Keratinocyte (primary cell): Measurements from ENCODE around the gene F7. TPM values are rescaled to one million over a fixed set of nuclear protein-coding genes. Genes with fewer than 3 reads are reported as not detected.

Experiments
- DNase-seq: peaks from one replicate; pipeline ENCODE4 v3.0.0-alpha.2; 2011; ENCODE audit warnings: low read depth, missing footprints, low spot score
- FAIRE-seq: peaks from 2 replicates; lab custom pipeline; 2011; peaks lifted over from hg19 to GRCh38; lab: Jason Lieb, UNC
- H2AFZ ChIP-seq: 2 replicates; pipeline ENCODE4 v1.6.0; 2012; ENCODE audit warnings: low read length, control low read depth, inconsistent platforms; ENCODE audit not compliant: control insufficient read depth
- H3K27ac ChIP-seq: 2 replicates; pipeline ENCODE4 v1.5.1; 2011; ENCODE audit warnings: low read length; ENCODE audit not compliant: control insufficient read depth, insufficient read depth
- H3K27me3 ChIP-seq: 3 replicates; pipeline ENCODE4 v1.6.0; 2011; ENCODE audit warnings: low read length; ENCODE audit not compliant: control insufficient read depth, insufficient read depth; ENCODE audit errors: extremely low read depth
- H3K36me3 ChIP-seq, 2 experiments: 2 replicates in 1 of 2; 3 replicates in 1 of 2; pipeline ENCODE4 v1.5.1; 2011; ENCODE audit warnings: low read length in 2 of 2, mild to moderate bottlenecking in 1 of 2; ENCODE audit not compliant: control insufficient read depth in 2 of 2, insufficient read depth in 2 of 2; ENCODE audit errors: extremely low read depth in 1 of 2
- H3K4me1 ChIP-seq: 3 replicates; pipeline ENCODE4 v1.5.1; 2011; ENCODE audit warnings: low read length; ENCODE audit not compliant: control insufficient read depth, insufficient read depth; ENCODE audit errors: extremely low read depth
- H3K4me2 ChIP-seq: 3 replicates; pipeline ENCODE4 v1.6.0; 2011; ENCODE audit warnings: low read depth, low read length; ENCODE audit not compliant: control insufficient read depth, insufficient read depth; ENCODE audit errors: extremely low read depth
- H3K4me3 ChIP-seq, 3 experiments: fragments of 200-600 bp in 1 of 3; sonication (generic) in 1 of 3; 2 replicates in 2 of 3; 3 replicates in 1 of 3; pipeline ENCODE4 v1.5.1; 2011 to 2016; ENCODE audit warnings: low read length in 3 of 3, mild to moderate bottlenecking in 3 of 3, control low read depth in 2 of 3, inconsistent platforms in 1 of 3, low read depth in 1 of 3, mixed read lengths in 1 of 3, mixed run types in 1 of 3, moderate library complexity in 1 of 3; ENCODE audit not compliant: control insufficient read depth in 2 of 3, insufficient read depth in 2 of 3; ENCODE audit errors: extremely low read depth in 1 of 3
- H3K79me2 ChIP-seq: 2 replicates; pipeline ENCODE4 v1.6.0; 2012; ENCODE audit warnings: low read length; ENCODE audit not compliant: control insufficient read depth, insufficient read depth
- H3K9ac ChIP-seq: 3 replicates; pipeline ENCODE4 v1.6.0; 2011; ENCODE audit warnings: low read length; ENCODE audit not compliant: control insufficient read depth, insufficient read depth; ENCODE audit errors: extremely low read depth
- H3K9me1 ChIP-seq: 3 replicates; pipeline ENCODE4 v1.6.0; 2011; ENCODE audit warnings: low read length; ENCODE audit not compliant: control insufficient read depth, insufficient read depth; ENCODE audit errors: extremely low read depth
- H3K9me3 ChIP-seq: 2 replicates; pipeline ENCODE4 v1.5.1; 2012; ENCODE audit warnings: low read depth, low read length; ENCODE audit not compliant: control insufficient read depth
- H4K20me1 ChIP-seq: 3 replicates; pipeline ENCODE4 v1.6.0; 2011; ENCODE audit warnings: low read length; ENCODE audit not compliant: control insufficient read depth, insufficient read depth; ENCODE audit errors: extremely low read depth
- EZH2 ChIP-seq: IDR thresholded peaks from one replicate; pipeline ENCODE4 v1.6.1; 2012; ENCODE audit warnings: inconsistent platforms, mild to moderate bottlenecking, low read length, moderate library complexity
- dilution Hi-C: fragments of 300-500 bp; cut with MboI; formaldehyde crosslinking; loops from one replicate; pipeline ENCODE4 v1.7.0; 2020; ENCODE audit warnings: low sequenced_read_pairs; ENCODE audit not compliant: extremely low pct_ligation_motif_present
- polyA plus RNA-seq, 5 experiments: library from polyadenylated mRNA; depleted of rRNA in 3 of 5; stranded (reverse) in 3 of 5; stranded (forward) in 1 of 5; unstranded in 1 of 5; fragments of >200 nt; gene quantifications; 1 replicate in 1 of 5; 2 replicates in 3 of 5; 3 replicates in 1 of 5; pipeline versions ENCODE4 v1.2.1 to v1.2.3, GENCODE V29; 2011 to 2012; ENCODE audit warnings: missing spikeins in 2 of 5, low read depth in 1 of 5, low replicate concordance in 1 of 5
- TF ChIP-seq, protein P1 (sequence below), 3 experiments: IDR thresholded peaks in 1 of 3; conservative IDR thresholded peaks in 1 of 3; optimal IDR thresholded peaks in 1 of 3; 2 replicates in 2 of 3; 3 replicates in 1 of 3; pipeline versions ENCODE3 to v1.5.1; 2011; ENCODE audit warnings: low read length in 3 of 3, mild to moderate bottlenecking in 3 of 3, moderate library complexity in 2 of 3, control low read depth in 1 of 3, inconsistent platforms in 1 of 3; ENCODE audit not compliant: insufficient read depth in 2 of 3; ENCODE audit errors: extremely low read depth in 1 of 3

Gene F7
- polyA plus RNA-seq, 1 donor (not counting 4 experiments of a cell fraction or from before 2014, with no cell fraction given), result not detected

DNA sequence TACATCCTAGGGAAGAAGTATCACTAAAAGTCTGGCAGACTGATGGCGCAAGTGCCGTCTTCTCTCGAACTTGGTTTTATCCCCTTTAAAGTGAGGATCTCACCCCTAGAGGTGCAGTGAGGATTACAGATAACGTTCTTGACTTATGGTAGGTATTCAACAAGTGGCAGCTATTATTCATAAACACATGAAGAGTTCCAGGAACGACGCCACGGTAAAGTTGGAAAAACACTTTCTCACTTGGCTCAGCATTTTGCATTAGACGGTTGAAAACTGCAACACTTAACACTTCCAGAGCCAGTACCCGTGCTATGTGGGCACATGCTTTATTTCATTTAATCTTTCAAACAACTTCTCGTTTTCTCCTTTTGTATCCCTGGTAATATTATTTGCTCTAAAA lies 61.6 kb downstream of the F7 start:
- peaks cover 6% of the 10 kb centered on the region for H3K27me3 ChIP-seq
- dilution Hi-C loops, result no loop called here
- TF ChIP-seq, protein P1, sequence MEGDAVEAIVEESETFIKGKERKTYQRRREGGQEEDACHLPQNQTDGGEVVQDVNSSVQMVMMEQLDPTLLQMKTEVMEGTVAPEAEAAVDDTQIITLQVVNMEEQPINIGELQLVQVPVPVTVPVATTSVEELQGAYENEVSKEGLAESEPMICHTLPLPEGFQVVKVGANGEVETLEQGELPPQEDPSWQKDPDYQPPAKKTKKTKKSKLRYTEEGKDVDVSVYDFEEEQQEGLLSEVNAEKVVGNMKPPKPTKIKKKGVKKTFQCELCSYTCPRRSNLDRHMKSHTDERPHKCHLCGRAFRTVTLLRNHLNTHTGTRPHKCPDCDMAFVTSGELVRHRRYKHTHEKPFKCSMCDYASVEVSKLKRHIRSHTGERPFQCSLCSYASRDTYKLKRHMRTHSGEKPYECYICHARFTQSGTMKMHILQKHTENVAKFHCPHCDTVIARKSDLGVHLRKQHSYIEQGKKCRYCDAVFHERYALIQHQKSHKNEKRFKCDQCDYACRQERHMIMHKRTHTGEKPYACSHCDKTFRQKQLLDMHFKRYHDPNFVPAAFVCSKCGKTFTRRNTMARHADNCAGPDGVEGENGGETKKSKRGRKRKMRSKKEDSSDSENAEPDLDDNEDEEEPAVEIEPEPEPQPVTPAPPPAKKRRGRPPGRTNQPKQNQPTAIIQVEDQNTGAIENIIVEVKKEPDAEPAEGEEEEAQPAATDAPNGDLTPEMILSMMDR (optimal IDR thresholded peaks at IDR 0.05 in 1 of 3, IDR thresholded peaks at IDR 0.05 in 1 of 3, conservative IDR thresholded peaks at IDR 0.05 in 1 of 3; ENCODE audit: extremely low read depth in 1 of 3, insufficient read depth in 2 of 3, low read length in 3 of 3), result no peak
- TF ChIP-seq EZH2, result no peak
- no peak overlapping the region for H3K9ac ChIP-seq
- FAIRE-seq (no peak), DNase-seq (no peak)
- H3K4me1 ChIP-seq, result no peaks in the 10 kb centered on the region
- H3K79me2 ChIP-seq, result no peaks in the 10 kb centered on the region
- no peaks in the 10 kb centered on the region for H4K20me1 ChIP-seq
- H3K9me3 ChIP-seq, result no peaks in the 10 kb centered on the region
- peaks cover 6 to 9% of the 10 kb centered on the region in 2 experiments for H3K36me3 ChIP-seq
- no peaks in the 10 kb centered on the region for H3K9me1 ChIP-seq
- no peak overlapping the region for H3K4me3 ChIP-seq
- no peak overlapping the region for H3K4me2 ChIP-seq
- no peak overlapping the region for H2AFZ ChIP-seq
- no peak overlapping the region for H3K27ac ChIP-seq

DNA sequence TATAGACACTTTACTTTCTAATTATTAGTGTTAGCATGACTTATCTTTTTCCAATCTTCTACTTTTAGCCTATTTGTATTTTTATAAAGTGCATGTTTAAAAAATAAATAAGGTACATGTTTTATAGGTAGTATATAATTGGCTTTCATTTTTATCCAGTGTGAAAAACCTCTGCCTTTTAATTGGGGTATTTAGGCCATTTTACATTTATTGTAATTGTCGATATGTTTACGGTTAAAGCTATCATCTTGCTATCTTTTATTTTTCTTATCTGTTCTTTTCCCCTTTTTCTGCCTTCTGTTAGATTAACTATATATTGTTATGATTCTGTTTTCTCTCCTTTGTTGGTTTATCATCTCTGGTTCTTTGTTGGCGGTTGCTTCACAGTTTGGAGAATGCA lies 62.0 kb downstream of the F7 start:
- FAIRE-seq (no peak), DNase-seq (no peak)
- Histone ChIP-seq H3K27me3 (peaks cover 5% of the 10 kb centered on the region), H3K4me3 (no peak overlapping the region), H3K79me2 (no peaks in the 10 kb centered on the region), H3K4me2 (no peak overlapping the region), H3K9me3 (no peaks in the 10 kb centered on the region), H3K4me1 (no peaks in the 10 kb centered on the region), H4K20me1 (no peaks in the 10 kb centered on the region), H2AFZ (no peak overlapping the region), H3K36me3 (peaks cover 9 to 10% of the 10 kb centered on the region in 2 experiments), H3K9ac (no peak overlapping the region), H3K9me1 (no peaks in the 10 kb centered on the region), H3K27ac (no peak overlapping the region)
- dilution Hi-C loops, result no loop called here
- TF ChIP-seq, protein P1 (optimal IDR thresholded peaks at IDR 0.05 in 1 of 3, IDR thresholded peaks at IDR 0.05 in 1 of 3, conservative IDR thresholded peaks at IDR 0.05 in 1 of 3; ENCODE audit: extremely low read depth in 1 of 3, insufficient read depth in 2 of 3, low read length in 3 of 3), result no peak
- TF ChIP-seq EZH2, result no peak
